ENCODE results near the gene ABHD13. TPM values are rescaled to one million over a fixed set of nuclear protein-coding genes. Genes with fewer than 3 reads are reported as not detected.

Gene ABHD13
- total RNA-seq, 1 experiment from 2014 or later: 4.1 TPM

DNA sequence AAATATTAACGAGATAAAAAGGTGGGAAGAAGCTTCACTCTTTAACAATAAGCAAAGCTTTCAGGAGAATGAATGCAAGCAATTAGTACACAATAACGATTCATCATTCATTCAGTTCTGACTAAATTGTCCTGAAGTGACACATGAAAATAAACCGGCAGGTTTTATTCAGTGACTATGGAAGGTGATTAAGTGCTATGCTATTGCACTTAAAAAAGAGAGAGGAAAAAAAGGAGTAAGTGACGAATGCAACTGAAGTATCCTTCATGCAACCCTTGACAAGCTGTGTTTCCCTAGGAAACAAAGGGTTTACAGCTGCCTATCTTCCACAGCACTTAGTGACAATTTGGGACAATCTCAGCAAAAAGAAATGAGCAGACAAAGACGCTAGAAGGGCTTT lies 4.2 kb upstream of the ABHD13 start:
- DNase-seq (ENCODE audit: low read depth, low spot score): no peak

More for the DNA sequence above, 4.2 kb upstream of the ABHD13 start:
- Histone ChIP-seq H3K4me3 (replicated peaks in 1 of 2; ENCODE audit: low read depth in 1 of 2, low read length in 2 of 2) (no peak overlapping the region), H3K4me1 (ENCODE audit: control insufficient read depth in 1 of 2, insufficient read depth in 2 of 2, low read length in 2 of 2) (peaks cover 4 to 19% of the 10 kb centered on the region in 2 experiments; a peak in 3 of 4 replicates), H3K36me3 (ENCODE audit: control insufficient read depth in 1 of 2, insufficient read depth in 2 of 2, low read length in 2 of 2) (peaks cover 0 to 8% of the 10 kb centered on the region in 2 experiments; a peak in 1 of 4 replicates), H3K27ac (ENCODE audit: low read depth, low read length) (no peak overlapping the region), H4K20me1 (ENCODE audit: insufficient read depth) (no peaks in the 10 kb centered on the region), H3K9me2 (ENCODE audit: insufficient read depth) (no peaks in the 10 kb centered on the region), H3K4me2 (ENCODE audit: low read length) (no peak overlapping the region), H3K27me3 (ENCODE audit: insufficient read depth, low read length) (no peaks in the 10 kb centered on the region), H3K79me2 (ENCODE audit: insufficient read depth, low read length) (peaks cover 20% of the 10 kb centered on the region), H3K9me3 (ENCODE audit: control insufficient read depth in 1 of 2, insufficient read depth in 1 of 2, low read depth in 1 of 2, low read length in 2 of 2) (no peaks in the 10 kb centered on the region), H2AFZ (ENCODE audit: low read depth, low read length, poor library complexity, severe bottlenecking) (no peak overlapping the region), H3K9ac (ENCODE audit: low read length) (no peak overlapping the region)
- ChIA-PET RAD21 (ENCODE audit: low non-redundant PET in 1 of 2, low total read pairs in 2 of 2, uncharacterized antibody in 2 of 2, unreplicated experiment in 2 of 2) (no interaction called here), CTCF (no interaction called here), POLR2A (no interaction called here)
- no peak for ATAC-seq
- no TSS peak for BruUV-seq (replicated peaks)
- intact Hi-C loops (cut with micrococcal nuclease): loop anchor here (10.0 kb wide), 1 partner anchor 981 kb away; no protein-coding TSS in a partner anchor
- TF ChIP-seq SP1 (IDR thresholded peaks at IDR 0.05; ENCODE audit: low read depth): no peak
- TF ChIP-seq, protein P1, sequence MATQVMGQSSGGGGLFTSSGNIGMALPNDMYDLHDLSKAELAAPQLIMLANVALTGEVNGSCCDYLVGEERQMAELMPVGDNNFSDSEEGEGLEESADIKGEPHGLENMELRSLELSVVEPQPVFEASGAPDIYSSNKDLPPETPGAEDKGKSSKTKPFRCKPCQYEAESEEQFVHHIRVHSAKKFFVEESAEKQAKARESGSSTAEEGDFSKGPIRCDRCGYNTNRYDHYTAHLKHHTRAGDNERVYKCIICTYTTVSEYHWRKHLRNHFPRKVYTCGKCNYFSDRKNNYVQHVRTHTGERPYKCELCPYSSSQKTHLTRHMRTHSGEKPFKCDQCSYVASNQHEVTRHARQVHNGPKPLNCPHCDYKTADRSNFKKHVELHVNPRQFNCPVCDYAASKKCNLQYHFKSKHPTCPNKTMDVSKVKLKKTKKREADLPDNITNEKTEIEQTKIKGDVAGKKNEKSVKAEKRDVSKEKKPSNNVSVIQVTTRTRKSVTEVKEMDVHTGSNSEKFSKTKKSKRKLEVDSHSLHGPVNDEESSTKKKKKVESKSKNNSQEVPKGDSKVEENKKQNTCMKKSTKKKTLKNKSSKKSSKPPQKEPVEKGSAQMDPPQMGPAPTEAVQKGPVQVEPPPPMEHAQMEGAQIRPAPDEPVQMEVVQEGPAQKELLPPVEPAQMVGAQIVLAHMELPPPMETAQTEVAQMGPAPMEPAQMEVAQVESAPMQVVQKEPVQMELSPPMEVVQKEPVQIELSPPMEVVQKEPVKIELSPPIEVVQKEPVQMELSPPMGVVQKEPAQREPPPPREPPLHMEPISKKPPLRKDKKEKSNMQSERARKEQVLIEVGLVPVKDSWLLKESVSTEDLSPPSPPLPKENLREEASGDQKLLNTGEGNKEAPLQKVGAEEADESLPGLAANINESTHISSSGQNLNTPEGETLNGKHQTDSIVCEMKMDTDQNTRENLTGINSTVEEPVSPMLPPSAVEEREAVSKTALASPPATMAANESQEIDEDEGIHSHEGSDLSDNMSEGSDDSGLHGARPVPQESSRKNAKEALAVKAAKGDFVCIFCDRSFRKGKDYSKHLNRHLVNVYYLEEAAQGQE (IDR thresholded peaks at IDR 0.05; ENCODE audit: low read depth): no peak
- no peak for TF ChIP-seq MAX (IDR thresholded peaks at IDR 0.05)
- TF ChIP-seq EZH2 (IDR thresholded peaks at IDR 0.05): no peak
- no peak for TF ChIP-seq SRF (IDR thresholded peaks at IDR 0.05; ENCODE audit: low read depth)

Data from HCT116 (cell line).